NCI-H1930 (cell line): ENCODE data around the gene FAF1.

Experiments used
- DNase-seq, 2 experiments: peaks; one replicate each; lab custom pipeline; 2025; lab: John Stamatoyannopoulos, UW

Gene FAF1

GRCh38 chr1:50488876-50489275, 471.2 kb downstream of the FAF1 start:
- no peak for DNase-seq

- DNase-seq: no peak
Observed at GRCh38 chr1:50488356-50488755, 471.7 kb downstream of the FAF1 start.

- DNase-seq: no peak
Observed at GRCh38 chr1:50487725-50488124, 472.3 kb downstream of the FAF1 start.

GRCh38 chr1:50481142-50481736, 478.8 kb downstream of the FAF1 start:
- no peak for DNase-seq

GRCh38 chr1:50476800-50477199, 483.3 kb downstream of the FAF1 start:
- DNase-seq: no peak

GRCh38 chr1:50474859-50475809, 484.9 kb downstream of the FAF1 start:
- DNase-seq: no peak

GRCh38 chr1:50473513-50473912, 486.6 kb downstream of the FAF1 start:
- no peak for DNase-seq

GRCh38 chr1:50471967-50472366, 488.1 kb downstream of the FAF1 start:
- no peak for DNase-seq

GRCh38 chr1:50462964-50463363, 497.1 kb downstream of the FAF1 start:
- no peak for DNase-seq

GRCh38 chr1:50458507-50458906, 501.6 kb downstream of the FAF1 start:
- no peak for DNase-seq

- DNase-seq: no peak
Observed at GRCh38 chr1:50454911-50455310, 505.2 kb downstream of the FAF1 start.

GRCh38 chr1:50453266-50453665, 506.8 kb downstream of the FAF1 start:
- no peak for DNase-seq

- no peak for DNase-seq
Observed at GRCh38 chr1:50452700-50453099, 507.4 kb downstream of the FAF1 start.

GRCh38 chr1:50450861-50451653, 509.0 kb downstream of the FAF1 start:
- no peak for DNase-seq

GRCh38 chr1:50447961-50448360, 512.1 kb downstream of the FAF1 start:
- no peak for DNase-seq

- no peak for DNase-seq
Observed at GRCh38 chr1:50441183-50441582, 518.9 kb downstream of the FAF1 start.

GRCh38 chr1:50438945-50439344, 521.1 kb downstream of the FAF1 start:
- DNase-seq: no peak

GRCh38 chr1:50436489-50436888, 523.6 kb downstream of the FAF1 start:
- no peak for DNase-seq

GRCh38 chr1:50430010-50430405, 530.1 kb downstream of the FAF1 start:
- no peak for DNase-seq

- DNase-seq: no peak
Observed at GRCh38 chr1:50427818-50428779, 532.0 kb downstream of the FAF1 start.

GRCh38 chr1:50427086-50427817, 532.8 kb downstream of the FAF1 start:
- no peak for DNase-seq
